Measurements from ENCODE around the gene MYO5C. TPM values are rescaled to one million over a fixed set of nuclear protein-coding genes. Genes with fewer than 3 reads are reported as not detected.

The MYO5C gene
- total and polyA plus RNA-seq, 2 of the 8 experiments (the other 6 are each of a cell fraction or from before 2014, with no cell fraction given), result 8.2 to 26.7 TPM

- TF ChIP-seq TAF1 (IDR thresholded peaks at IDR 0.05; ENCODE audit: low read depth, low read length), result peak; percentile 81
- TF ChIP-seq E2F6 (IDR thresholded peaks at IDR 0.05), result peak; percentile 82
- TF ChIP-seq YY1 (IDR thresholded peaks at IDR 0.05; ENCODE audit: low read depth, low read length), result peak; percentile 75; the same call in 1 of the 2 replicates
- TF ChIP-seq CREB1 (IDR thresholded peaks at IDR 0.05), result no peak
- peak; percentile 59 for TF ChIP-seq MAX (IDR thresholded peaks at IDR 0.05)
- TF ChIP-seq RBBP5 (IDR thresholded peaks at IDR 0.05; ENCODE audit: borderline replicate concordance, low read depth, low read length), result no peak; the same call in 1 of the 2 replicates
Measured at GRCh38 chr15:52295421-52296001, at the start of gene MYO5C (continued).

Data from H1 (cell line).